Astrocyte (in vitro differentiated cells and primary cell): ENCODE measurements around the gene CCDC85B. TPM values are rescaled to one million over a fixed set of nuclear protein-coding genes. Genes with fewer than 3 reads are reported as not detected.

Experiments used
- DNase-seq: peaks from one replicate; pipeline ENCODE4 v3.0.0-alpha.2; 2010; ENCODE audit warnings: low read depth
- FAIRE-seq: peaks from 2 replicates; lab custom pipeline; 2011; peaks lifted over from hg19 to GRCh38; lab: Jason Lieb, UNC
- H2AFZ ChIP-seq: 2 replicates; pipeline ENCODE4 v1.6.0; 2012; ENCODE audit warnings: low read depth, low read length, inconsistent platforms
- H3K27ac ChIP-seq: 2 replicates; pipeline ENCODE4 v1.5.1; 2011; ENCODE audit warnings: low read depth, low read length, inconsistent platforms
- H3K27me3 ChIP-seq: 2 replicates; pipeline ENCODE4 v1.6.0; 2011; ENCODE audit warnings: low read length, inconsistent platforms; ENCODE audit not compliant: insufficient read depth
- H3K36me3 ChIP-seq: 2 replicates; pipeline ENCODE4 v1.5.1; 2011; ENCODE audit warnings: low read length, inconsistent platforms; ENCODE audit not compliant: insufficient read depth
- H3K4me1 ChIP-seq: 2 replicates; pipeline ENCODE4 v1.5.1; 2011; ENCODE audit warnings: low read length, inconsistent platforms; ENCODE audit not compliant: insufficient read depth
- H3K4me2 ChIP-seq: 2 replicates; pipeline ENCODE4 v1.6.0; 2012; ENCODE audit warnings: low read length, inconsistent platforms
- H3K4me3 ChIP-seq: 2 replicates; pipeline ENCODE4 v1.5.1; 2011; ENCODE audit warnings: low read depth, mild to moderate bottlenecking, low read length, inconsistent platforms; ENCODE audit not compliant: insufficient read depth
- H3K79me2 ChIP-seq: 2 replicates; pipeline ENCODE4 v1.6.0; 2012; ENCODE audit warnings: mild to moderate bottlenecking, low read length, inconsistent platforms; ENCODE audit not compliant: insufficient read depth
- H3K9ac ChIP-seq: 2 replicates; pipeline ENCODE4 v1.6.0; 2012; ENCODE audit warnings: mild to moderate bottlenecking, low read length, inconsistent platforms
- H3K9me3 ChIP-seq: 2 replicates; pipeline ENCODE4 v1.5.1; 2012; ENCODE audit warnings: low read depth, mild to moderate bottlenecking, low read length, inconsistent platforms; ENCODE audit not compliant: insufficient read depth
- H4K20me1 ChIP-seq: 2 replicates; pipeline ENCODE4 v1.6.0; 2012; ENCODE audit warnings: low read length, inconsistent platforms; ENCODE audit not compliant: insufficient read depth
- H3K27ac Mint-ChIP-seq: one replicate; pipeline ENCODE4 v1.8.0; 2021; ENCODE audit warnings: mild to moderate bottlenecking, mixed read lengths; ENCODE audit not compliant: unreplicated experiment
- H3K27me3 Mint-ChIP-seq: one replicate; pipeline ENCODE4 v1.8.0; 2021; ENCODE audit warnings: low read depth, mixed read lengths; ENCODE audit not compliant: unreplicated experiment
- H3K36me3 Mint-ChIP-seq: one replicate; pipeline ENCODE4 v1.8.0; 2021; ENCODE audit warnings: low read depth, mixed read lengths; ENCODE audit not compliant: unreplicated experiment
- H3K4me1 Mint-ChIP-seq: one replicate; pipeline ENCODE4 v1.8.0; 2021; ENCODE audit warnings: low read depth, mixed read lengths; ENCODE audit not compliant: unreplicated experiment
- H3K4me3 Mint-ChIP-seq: one replicate; pipeline ENCODE4 v1.8.0; 2021; ENCODE audit warnings: mild to moderate bottlenecking, moderate library complexity, mixed read lengths; ENCODE audit not compliant: unreplicated experiment
- H3K9me3 Mint-ChIP-seq: one replicate; pipeline ENCODE4 v1.8.0; 2021; ENCODE audit warnings: mild to moderate bottlenecking, mixed read lengths; ENCODE audit not compliant: unreplicated experiment
- EZH2 ChIP-seq: IDR thresholded peaks from 2 replicates; pipeline ENCODE4 v1.6.1; 2012; ENCODE audit warnings: mild to moderate bottlenecking, low read length, inconsistent platforms; ENCODE audit not compliant: insufficient read depth
- total RNA-seq: library from RNA; stranded (reverse); gene quantifications from 2 replicates; pipeline ENCODE4 v1.2.1, GENCODE V29; 2021
- TF ChIP-seq, protein P1 (sequence below): IDR thresholded peaks from 2 replicates; pipeline ENCODE4 v1.5.1; 2011; ENCODE audit warnings: low read depth, mild to moderate bottlenecking, inconsistent platforms, low read length, moderate library complexity; ENCODE audit not compliant: insufficient read depth

The CCDC85B gene
- total RNA-seq, 1 donor from 2014 or later: 31.4 TPM

- no peaks in the 10 kb centered on the region for H3K9me3 Mint-ChIP-seq
- DNase-seq (no peak), FAIRE-seq (no peak)
- H3K4me1 Mint-ChIP-seq: peaks cover 33% of the 10 kb centered on the region
- TF ChIP-seq EZH2: no peak
- TF ChIP-seq, protein P1, sequence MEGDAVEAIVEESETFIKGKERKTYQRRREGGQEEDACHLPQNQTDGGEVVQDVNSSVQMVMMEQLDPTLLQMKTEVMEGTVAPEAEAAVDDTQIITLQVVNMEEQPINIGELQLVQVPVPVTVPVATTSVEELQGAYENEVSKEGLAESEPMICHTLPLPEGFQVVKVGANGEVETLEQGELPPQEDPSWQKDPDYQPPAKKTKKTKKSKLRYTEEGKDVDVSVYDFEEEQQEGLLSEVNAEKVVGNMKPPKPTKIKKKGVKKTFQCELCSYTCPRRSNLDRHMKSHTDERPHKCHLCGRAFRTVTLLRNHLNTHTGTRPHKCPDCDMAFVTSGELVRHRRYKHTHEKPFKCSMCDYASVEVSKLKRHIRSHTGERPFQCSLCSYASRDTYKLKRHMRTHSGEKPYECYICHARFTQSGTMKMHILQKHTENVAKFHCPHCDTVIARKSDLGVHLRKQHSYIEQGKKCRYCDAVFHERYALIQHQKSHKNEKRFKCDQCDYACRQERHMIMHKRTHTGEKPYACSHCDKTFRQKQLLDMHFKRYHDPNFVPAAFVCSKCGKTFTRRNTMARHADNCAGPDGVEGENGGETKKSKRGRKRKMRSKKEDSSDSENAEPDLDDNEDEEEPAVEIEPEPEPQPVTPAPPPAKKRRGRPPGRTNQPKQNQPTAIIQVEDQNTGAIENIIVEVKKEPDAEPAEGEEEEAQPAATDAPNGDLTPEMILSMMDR: no peak
- Histone ChIP-seq H3K9ac (peak overlapping the region; percentile 79), H3K4me2 (peak overlapping the region; percentile 99), H4K20me1 (peaks cover 70% of the 10 kb centered on the region), H3K36me3 (peaks cover 26% of the 10 kb centered on the region), H3K4me1 (peaks cover 74% of the 10 kb centered on the region), H3K27me3 (no peaks in the 10 kb centered on the region), H2AFZ (no peak overlapping the region), H3K79me2 (peaks cover 71% of the 10 kb centered on the region), H3K4me3 (no peak overlapping the region), H3K9me3 (no peaks in the 10 kb centered on the region), H3K27ac (no peak overlapping the region)
- H3K4me3 Mint-ChIP-seq: peak overlapping the region; percentile 81
- peaks cover 14% of the 10 kb centered on the region for H3K36me3 Mint-ChIP-seq
- peak overlapping the region; percentile 86 for H3K27ac Mint-ChIP-seq
- no peaks in the 10 kb centered on the region for H3K27me3 Mint-ChIP-seq
Observed at GRCh38 chr11:65892661-65893317, 2.3 kb downstream of the CCDC85B start.

GRCh38 chr11:65894034-65894591 is 3.6 kb downstream of the CCDC85B start:
- peaks cover 14% of the 10 kb centered on the region for H3K36me3 Mint-ChIP-seq
- H4K20me1 ChIP-seq: peaks cover 81% of the 10 kb centered on the region
- H3K27ac Mint-ChIP-seq: no peak overlapping the region

More at GRCh38 chr11:65894034-65894591, 3.6 kb downstream of the CCDC85B start:
- TF ChIP-seq, protein P1: no peak
- TF ChIP-seq EZH2: no peak
- H3K9me3 Mint-ChIP-seq: no peaks in the 10 kb centered on the region
- Histone ChIP-seq H3K4me2 (peak overlapping the region; percentile 99), H3K4me3 (no peak overlapping the region), H3K9ac (peak overlapping the region; percentile 19), H3K9me3 (no peaks in the 10 kb centered on the region), H3K79me2 (peaks cover 80% of the 10 kb centered on the region), H3K27me3 (no peaks in the 10 kb centered on the region), H3K36me3 (peaks cover 26% of the 10 kb centered on the region), H2AFZ (no peak overlapping the region), H3K27ac (no peak overlapping the region), H3K4me1 (peaks cover 73% of the 10 kb centered on the region)
- DNase-seq (no peak), FAIRE-seq (no peak)
- no peak overlapping the region for H3K4me3 Mint-ChIP-seq
- H3K27me3 Mint-ChIP-seq: no peaks in the 10 kb centered on the region
- H3K4me1 Mint-ChIP-seq: peaks cover 30% of the 10 kb centered on the region
